ENCODE measurements around the gene PECR.

- TF ChIP-seq EZH2 (IDR thresholded peaks at IDR 0.05; ENCODE audit: insufficient read depth, poor library complexity, severe bottlenecking) = no peak
- no peak for TF ChIP-seq EZH2phosphoT487 (IDR thresholded peaks at IDR 0.05; ENCODE audit: insufficient read depth, low read depth)
Observed at GRCh38 chr2:216012133-216012829, 69.3 kb downstream of the PECR start.
